GM12878 (cell line): ENCODE measurements around the gene NT5C1A. TPM values are rescaled to one million over a fixed set of nuclear protein-coding genes. Genes with fewer than 3 reads are reported as not detected.

ENCODE experiments used
- ATAC-seq: fragments of 200-7000 bp; cut with Tn5 transposase; 3 replicates; pipeline ENCODE4 v1.9.1; 2020; ENCODE audit warnings: mild to moderate bottlenecking, moderate library complexity
- BruUV-seq: library from RNA; stranded (reverse); fragments of 400-500 nt; replicated peaks from 2 replicates; lab custom pipeline; 2021; lab: Mats Ljungman, UMichigan
- CTCF ChIA-PET: fragments of 300-600 bp; sonication (Branson Sonifier 250); formaldehyde crosslinking; extraction: SDS; loops from one replicate; lab custom pipeline; 2021; ENCODE audit warnings: inconsistent platforms; lab: Yijun Ruan, JAX
- POLR2A ChIA-PET: fragments of 350-600 bp; formaldehyde crosslinking; extraction: SDS; loops from one replicate; lab custom pipeline; 2021; ENCODE audit warnings: inconsistent platforms; lab: Charles Lee
- RAD21 ChIA-PET: fragments of 300-600 bp; sonication (Branson Sonifier 250); formaldehyde crosslinking; loops from one replicate; lab custom pipeline; 2023; ENCODE audit warnings: antibody characterized with exemption; ENCODE audit not compliant: unreplicated experiment; lab: Charles Lee
- SMC1A ChIA-PET: fragments of 300-600 bp; sonication (Branson Sonifier 250); formaldehyde crosslinking; loops from one replicate; lab custom pipeline; 2023; ENCODE audit not compliant: unreplicated experiment, uncharacterized antibody; lab: Charles Lee
- DNase-seq: peaks from one replicate; pipeline ENCODE4 v3.0.0-alpha.2; 2011; ENCODE audit warnings: low read depth, low spot score
- FAIRE-seq: peaks from 3 replicates; lab custom pipeline; 2011; peaks lifted over from hg19 to GRCh38; lab: Jason Lieb, UNC
- H2AFZ ChIP-seq: 2 replicates; pipeline ENCODE4 v1.6.0; 2011; ENCODE audit warnings: low read depth, low read length, control low read depth; ENCODE audit not compliant: control insufficient read depth
- H3K27ac ChIP-seq: 2 replicates; pipeline ENCODE4 v1.5.1; 2011; ENCODE audit warnings: control low read depth; ENCODE audit not compliant: control insufficient read depth, insufficient read depth
- H3K27me3 ChIP-seq, 2 experiments: replicated peaks in 1 of 2; 2 replicates each; pipeline versions ENCODE4 v1.6.0 to v1.6.1; 2011; ENCODE audit warnings: low read length in 1 of 2; ENCODE audit not compliant: control insufficient read depth in 2 of 2, insufficient read depth in 2 of 2
- H3K36me3 ChIP-seq, 2 experiments: 2 replicates each; pipeline ENCODE4 v1.5.1; 2011; ENCODE audit warnings: low read length in 1 of 2; ENCODE audit not compliant: control insufficient read depth in 2 of 2, insufficient read depth in 2 of 2
- H3K4me1 ChIP-seq: 2 replicates; pipeline ENCODE4 v1.6.1; 2011; ENCODE audit warnings: mild to moderate bottlenecking, low read length, moderate library complexity, mixed read lengths; ENCODE audit not compliant: control insufficient read depth, insufficient read depth
- H3K4me2 ChIP-seq: 2 replicates; pipeline ENCODE4 v1.6.0; 2011; ENCODE audit warnings: control low read depth; ENCODE audit not compliant: control insufficient read depth, insufficient read depth
- H3K4me3 ChIP-seq: fragments of 200-600 bp; sonication (generic); 2 replicates; pipeline ENCODE4 v1.5.1; 2016
- H3K79me2 ChIP-seq: 2 replicates; pipeline ENCODE4 v1.6.0; 2011; ENCODE audit warnings: low read length; ENCODE audit not compliant: control insufficient read depth, insufficient read depth
- H3K9ac ChIP-seq: 2 replicates; pipeline ENCODE4 v1.8.0; 2011; ENCODE audit warnings: low read length, control low read depth, mixed read lengths; ENCODE audit not compliant: control insufficient read depth, insufficient read depth
- H3K9me3 ChIP-seq: replicated peaks from 3 replicates; pipeline ENCODE4 v1.5.1; 2011; ENCODE audit warnings: mild to moderate bottlenecking, low read length; ENCODE audit not compliant: control insufficient read depth, insufficient read depth
- H4K20me1 ChIP-seq: 2 replicates; pipeline ENCODE4 v1.6.0; 2011; ENCODE audit not compliant: control insufficient read depth, insufficient read depth
- ATF7 ChIP-seq: fragments of 450-650 bp; IDR thresholded peaks from 2 replicates; pipeline ENCODE4 v1.6.1; 2016; ENCODE audit warnings: low read depth, mild to moderate bottlenecking
- CHD4 ChIP-seq: fragments of 200-600 bp; sonication (generic); IDR thresholded peaks from 2 replicates; pipeline ENCODE4 v1.6.1; 2016; ENCODE audit warnings: mild to moderate bottlenecking
- E4F1 ChIP-seq: fragments of 450-650 bp; IDR thresholded peaks from 2 replicates; pipeline ENCODE4 v1.6.1; 2018; ENCODE audit warnings: borderline replicate concordance, mild to moderate bottlenecking; ENCODE audit not compliant: partially characterized antibody
- FOXM1 ChIP-seq: IDR thresholded peaks from 2 replicates; pipeline ENCODE4 v1.6.1; 2012; ENCODE audit warnings: low read depth, mild to moderate bottlenecking, inconsistent platforms, low read length, moderate library complexity
- IKZF2 ChIP-seq, 2 experiments: fragments of 450-650 bp; IDR thresholded peaks; 2 replicates each; pipeline ENCODE4 v1.6.1; 2017; ENCODE audit warnings: mild to moderate bottlenecking in 2 of 2, moderate library complexity in 2 of 2
- JUND ChIP-seq: IDR thresholded peaks from 2 replicates; pipeline ENCODE4 v1.6.1; 2012; ENCODE audit warnings: low read depth, mild to moderate bottlenecking, low read length, improper control_type of control experiment, moderate library complexity
- MLLT1 ChIP-seq: fragments of 450-650 bp; IDR thresholded peaks from 2 replicates; pipeline ENCODE4 v1.6.1; 2016; ENCODE audit warnings: mild to moderate bottlenecking
- MXI1 ChIP-seq: fragments of 150-350 bp; IDR thresholded peaks from 2 replicates; pipeline ENCODE4 v1.6.1; 2011; ENCODE audit warnings: low read depth, mild to moderate bottlenecking, inconsistent platforms, low read length, improper control_type of control experiment
- POU2F2 ChIP-seq: IDR thresholded peaks from 3 replicates; pipeline ENCODE4 v1.6.1; 2011; ENCODE audit warnings: low read depth, mild to moderate bottlenecking, low read length, borderline replicate concordance
- TBL1XR1 ChIP-seq: IDR thresholded peaks from 2 replicates; pipeline ENCODE4 v1.6.1; 2012; ENCODE audit warnings: low read depth, low read length, improper control_type of control experiment
- YY1 ChIP-seq: IDR thresholded peaks from 2 replicates; pipeline ENCODE4 v1.6.1; 2011; ENCODE audit warnings: low read depth, mild to moderate bottlenecking, low read length
- ZBTB11 ChIP-seq: fragments of 450-650 bp; formaldehyde crosslinking; IDR thresholded peaks from 2 replicates; pipeline ENCODE4 v1.5.0; 2022; ENCODE audit warnings: mild to moderate bottlenecking, missing genetic modification characterization
- ZNF24 ChIP-seq: fragments of 450-650 bp; IDR thresholded peaks from 2 replicates; pipeline ENCODE4 v1.6.1; 2017; ENCODE audit warnings: antibody characterized with exemption, mild to moderate bottlenecking
- WGBS: methylation state at CpG from one replicate; pipeline ENCODE4 v1.1.6; 2016; ENCODE audit warnings: low lambda C conversion rate; ENCODE audit not compliant: insufficient replicate concordance, insufficient coverage; ENCODE audit errors: missing lambda C conversion rate; 5-methylcytosine and 5-hydroxymethylcytosine counted together
- in situ Hi-C: fragments of 300-500 bp; cut with MboI; formaldehyde crosslinking; loops from 9 replicates; pipeline ENCODE4 v1.14.3; 2018; ENCODE audit warnings: mixed read lengths
- intact Hi-C: fragments of 100-400 bp; cut with micrococcal nuclease; formaldehyde crosslinking; loops from one replicate; pipeline ENCODE4 v1.14.2; 2022; ENCODE audit not compliant: unreplicated experiment
- polyA plus RNA-seq, 11 experiments: library from polyadenylated mRNA; depleted of rRNA in 4 of 11; unstranded in 6 of 11; stranded (reverse) in 5 of 11; fragments of >200 nt; fragmentation: Nextera tagmentation in 4 of 11; fragmentation: Illumina TruSeq in 1 of 11; extraction: Ambion mirVana in 4 of 11; extraction: Trizol in 1 of 11; gene quantifications; 1 replicate in 1 of 11; 2 replicates in 10 of 11; pipeline versions ENCODE4 v1.2.1 to v1.2.3, GENCODE V29; 2011 to 2016; ENCODE audit warnings: inconsistent platforms in 2 of 11, missing spikeins in 2 of 11, low read depth in 1 of 11
- total RNA-seq, 4 experiments: library from RNA; depleted of rRNA in 3 of 4; stranded (reverse); fragments of >200 nt in 3 of 4; fragmentation: Illumina TruSeq in 1 of 4; extraction: Trizol in 1 of 4; gene quantifications; 2 replicates each; pipeline versions ENCODE4 v1.2.1 to v1.2.3, GENCODE V29; 2013 to 2021

Gene NT5C1A
- total and polyA plus RNA-seq, 10 of the 15 experiments (the other 5 are each of a cell fraction or from before 2014, with no cell fraction given): 0.05 to 0.77 (median 0.22) TPM; not detected in 1

- H3K9ac ChIP-seq: no peak overlapping the region
- no peaks in the 10 kb centered on the region for H3K36me3 ChIP-seq
- ChIA-PET SMC1A (no interaction called here), CTCF (interaction anchor here (11.5 kb wide), 1 partner anchor 42 kb away, joined by 312 read pairs; no protein-coding TSS in a partner anchor), POLR2A (no interaction called here), RAD21 (no interaction called here)
- 53% methylated on average over 6 of the region's 6 CpGs for WGBS
- no peak for DNase-seq
- no peaks in the 10 kb centered on the region for H3K9me3 ChIP-seq
- no peak for ATAC-seq
- TF ChIP-seq ZNF24 (no peak), IKZF2 (IDR thresholded peaks at IDR 0.05) (no peak), CHD4 (no peak), MLLT1 (no peak), ZBTB11 (CRISPR knock-in tag) (no peak), YY1 (no peak), TBL1XR1 (no peak), E4F1 (no peak), POU2F2 (no peak), FOXM1 (no peak), JUND (no peak), ATF7 (no peak), MXI1 (no peak)
- H3K27me3 ChIP-seq: no peaks in the 10 kb centered on the region
- H4K20me1 ChIP-seq: no peaks in the 10 kb centered on the region
- BruUV-seq: no TSS peak
- in situ Hi-C loops (no loop called here), intact Hi-C loops (no loop called here)
- H3K4me1 ChIP-seq: no peaks in the 10 kb centered on the region
- H3K4me3 ChIP-seq: no peak overlapping the region
- H3K27ac ChIP-seq: no peak overlapping the region
- H2AFZ ChIP-seq: no peak overlapping the region
- no peak for FAIRE-seq
- no peak overlapping the region for H3K4me2 ChIP-seq
- no peaks in the 10 kb centered on the region for H3K79me2 ChIP-seq
Observed at GRCh38 chr1:39614488-39614887, 57.4 kb downstream of the NT5C1A start.
